Superior temporal gyrus (tissue), 1 donor: ENCODE data around the gene FLRT3.

ENCODE experiments used
- DNase-seq: peaks from one replicate; pipeline ENCODE4 v3.0.0-alpha.2; 2016; ENCODE audit errors: extremely low spot score

The FLRT3 gene

GRCh38 chr20:14319704-14320103 lies 17.7 kb downstream of the FLRT3 start:
- DNase-seq = no peak

DNA sequence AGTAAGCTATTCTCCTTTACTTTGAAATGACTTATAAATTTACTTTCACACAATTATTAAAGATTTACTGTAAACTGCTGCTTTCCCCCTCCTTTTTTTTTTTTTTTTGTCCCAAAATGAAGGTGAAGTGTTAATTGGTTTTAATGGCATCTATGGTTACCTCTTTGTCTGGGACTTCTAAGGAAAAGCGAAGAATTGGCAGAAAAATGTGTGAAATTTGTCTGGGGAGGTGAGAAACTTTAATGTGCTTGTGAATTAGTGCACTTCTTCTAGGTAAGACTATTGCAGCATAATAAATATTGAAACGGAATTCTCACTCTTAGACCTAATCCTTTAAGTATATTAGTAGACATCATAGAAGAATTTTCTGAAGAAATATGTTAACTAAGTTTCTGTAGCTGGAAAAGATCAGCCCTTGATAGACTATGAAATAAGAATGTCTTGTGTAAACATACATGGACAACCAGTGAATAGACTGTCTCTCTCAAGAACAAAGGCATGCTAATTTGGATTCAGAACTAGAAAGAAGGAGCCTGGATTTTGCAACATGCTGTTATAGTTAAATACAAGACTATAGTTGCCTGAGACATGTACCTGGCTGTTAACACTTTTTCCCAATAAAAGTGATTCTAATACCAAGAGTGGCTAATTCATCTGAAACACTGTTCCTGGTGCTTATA lies 23.9 kb downstream of the FLRT3 start:
- DNase-seq = no peak

- DNase-seq = no peak
These were observed 25.4 kb downstream of the FLRT3 start for GRCh38 chr20:14312001-14312400.

- DNase-seq = no peak
These were observed 26.3 kb downstream of the FLRT3 start for GRCh38 chr20:14310977-14311627.

DNA sequence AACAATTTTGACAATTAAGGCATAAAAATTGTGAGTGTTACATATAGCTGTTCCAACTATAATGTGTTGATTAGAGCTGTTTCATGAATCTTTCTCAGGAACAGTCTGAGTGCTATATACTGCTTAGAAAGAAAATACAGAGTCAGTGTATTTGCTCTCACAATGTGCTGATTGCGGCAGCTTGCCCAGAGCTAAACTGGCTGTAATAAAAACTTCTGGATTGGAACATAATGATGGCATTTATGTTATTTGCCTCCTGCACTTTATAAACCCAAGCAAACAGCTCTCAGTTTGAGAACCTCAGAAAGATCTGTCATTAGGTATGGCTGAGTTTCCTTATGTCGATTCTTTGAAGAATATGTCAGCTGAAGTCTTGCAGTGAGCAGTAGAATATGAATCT lies 29.5 kb downstream of the FLRT3 start:
- no peak for DNase-seq

- DNase-seq = no peak
These were observed 32.9 kb downstream of the FLRT3 start for GRCh38 chr20:14304472-14304871.

GRCh38 chr20:14303651-14304050 lies 33.8 kb downstream of the FLRT3 start:
- no peak for DNase-seq

- DNase-seq = no peak
These were observed 34.3 kb downstream of the FLRT3 start for GRCh38 chr20:14303106-14303505.

- no peak for DNase-seq
These were observed 37.6 kb downstream of the FLRT3 start for GRCh38 chr20:14299831-14300230.

GRCh38 chr20:14295770-14296309 lies 41.6 kb downstream of the FLRT3 start:
- DNase-seq = no peak

GRCh38 chr20:14295238-14295637 lies 42.2 kb downstream of the FLRT3 start:
- no peak for DNase-seq

- DNase-seq = no peak
These were observed 45.9 kb downstream of the FLRT3 start for GRCh38 chr20:14291502-14291901.

DNA sequence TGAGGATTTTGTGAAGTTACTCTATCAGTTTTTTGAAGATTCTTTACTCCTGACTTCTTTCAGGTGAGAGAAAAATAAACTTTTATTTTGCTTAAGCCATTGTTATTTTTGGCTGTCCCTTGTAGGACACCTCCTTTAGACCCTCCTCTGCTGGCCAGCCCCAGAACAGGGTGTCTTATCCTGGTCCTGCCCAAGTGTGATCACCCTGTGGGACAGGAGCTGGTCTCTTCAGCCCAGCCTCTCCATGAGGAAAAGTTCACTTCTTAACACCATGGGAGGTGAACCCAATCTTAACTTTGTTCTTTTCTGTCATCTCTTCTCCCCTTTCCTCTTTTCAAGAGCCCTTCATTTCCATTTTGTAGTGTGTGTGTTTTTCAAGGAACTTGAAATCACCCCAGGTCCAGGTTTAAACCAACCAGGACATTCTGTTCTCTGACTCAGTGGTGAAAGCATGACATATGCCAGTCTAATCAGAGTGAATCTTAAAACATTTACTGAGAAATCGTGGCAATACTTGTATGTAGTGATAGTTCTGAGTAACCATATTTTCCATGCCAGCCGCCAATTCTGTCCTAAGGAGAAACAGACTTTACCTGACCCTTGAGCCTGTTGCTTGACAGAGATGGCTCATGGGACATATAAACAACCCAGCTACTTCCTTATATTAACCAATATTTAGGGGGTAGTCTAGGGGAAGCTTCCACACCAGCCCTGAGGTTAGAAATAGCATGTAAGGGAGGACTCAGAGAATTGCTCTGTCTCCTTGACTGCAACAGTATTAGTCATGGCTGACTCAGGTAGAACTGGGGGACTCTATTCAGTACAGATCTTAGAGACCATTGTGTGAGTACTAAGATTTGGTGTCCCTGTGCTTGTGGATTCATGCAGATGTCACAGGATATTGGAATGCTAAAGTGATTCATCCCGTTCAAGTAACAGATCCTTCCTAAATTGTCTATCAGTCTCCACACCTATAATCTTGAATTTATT lies 48.8 kb downstream of the FLRT3 start:
- DNase-seq = no peak

DNA sequence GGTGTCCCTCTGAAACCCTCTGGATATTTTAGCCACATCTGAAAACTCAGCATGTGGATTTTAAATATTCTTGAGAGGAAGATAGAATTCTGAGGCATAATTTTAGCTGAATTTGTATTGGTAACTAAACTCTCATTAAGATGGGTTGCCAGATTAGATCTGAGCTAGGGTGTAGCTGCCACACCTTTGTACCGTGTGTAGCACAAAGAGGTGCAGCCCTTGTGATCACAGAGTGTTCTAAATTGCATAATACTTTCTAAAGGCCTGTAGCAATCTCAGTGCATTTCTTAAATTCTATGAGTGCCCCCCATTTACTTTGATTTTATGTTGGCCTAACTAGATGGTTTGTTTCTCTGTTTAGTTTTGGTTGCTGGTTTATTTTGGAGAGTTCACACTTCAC lies 53.0 kb downstream of the FLRT3 start:
- no peak for DNase-seq

- DNase-seq = no peak
These were observed 55.3 kb downstream of the FLRT3 start for GRCh38 chr20:14282140-14282539.
